Cortex of kidney (tissue), 1 donor: ENCODE results near the gene BGN.

ENCODE experiments used
- DNase-seq: peaks from one replicate; lab custom pipeline; 2025; lab: John Stamatoyannopoulos, UW

The BGN gene

DNA sequence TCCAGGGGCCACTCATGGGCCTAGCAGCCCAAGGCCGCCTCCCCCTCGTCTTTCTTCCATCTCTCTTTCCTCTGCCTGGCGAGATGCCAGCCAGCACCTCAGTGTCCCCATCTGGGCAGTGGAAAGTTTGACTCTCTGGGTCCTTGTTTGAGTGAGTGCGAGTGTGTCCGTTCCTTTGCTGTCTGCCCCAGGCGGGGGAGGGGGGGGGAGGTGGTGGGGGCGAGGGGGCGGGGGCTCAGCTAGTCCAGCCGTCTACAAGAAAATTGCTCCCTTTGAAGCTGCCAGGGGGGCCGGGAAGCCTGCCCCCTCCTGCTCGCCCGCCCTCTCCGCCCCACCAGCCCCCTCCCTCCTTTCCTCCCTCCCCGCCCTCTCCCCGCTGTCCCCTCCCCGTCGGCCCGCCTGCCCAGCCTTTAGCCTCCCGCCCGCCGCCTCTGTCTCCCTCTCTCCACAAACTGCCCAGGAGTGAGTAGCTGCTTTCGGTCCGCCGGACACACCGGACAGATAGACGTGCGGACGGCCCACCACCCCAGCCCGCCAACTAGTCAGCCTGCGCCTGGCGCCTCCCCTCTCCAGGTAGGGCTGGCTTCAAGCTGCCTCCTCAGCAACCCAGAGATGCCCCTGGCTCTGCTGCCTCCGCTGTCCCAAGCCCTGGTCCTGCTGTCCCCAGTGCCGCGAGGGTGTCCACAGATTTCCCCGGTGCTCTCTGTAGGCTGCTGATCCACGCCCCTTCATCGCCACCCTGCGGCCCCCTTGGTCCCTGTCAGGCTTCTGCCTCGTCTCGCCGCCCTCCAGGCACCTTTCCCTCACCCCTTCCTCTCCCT is at the start of gene BGN:
BGN (plus strand) TSS at position 440 of the 821 bp plus-strand sequence. CDS start 9,652 bp downstream, outside the sequence.
- DNase-seq, result no peak

DNA sequence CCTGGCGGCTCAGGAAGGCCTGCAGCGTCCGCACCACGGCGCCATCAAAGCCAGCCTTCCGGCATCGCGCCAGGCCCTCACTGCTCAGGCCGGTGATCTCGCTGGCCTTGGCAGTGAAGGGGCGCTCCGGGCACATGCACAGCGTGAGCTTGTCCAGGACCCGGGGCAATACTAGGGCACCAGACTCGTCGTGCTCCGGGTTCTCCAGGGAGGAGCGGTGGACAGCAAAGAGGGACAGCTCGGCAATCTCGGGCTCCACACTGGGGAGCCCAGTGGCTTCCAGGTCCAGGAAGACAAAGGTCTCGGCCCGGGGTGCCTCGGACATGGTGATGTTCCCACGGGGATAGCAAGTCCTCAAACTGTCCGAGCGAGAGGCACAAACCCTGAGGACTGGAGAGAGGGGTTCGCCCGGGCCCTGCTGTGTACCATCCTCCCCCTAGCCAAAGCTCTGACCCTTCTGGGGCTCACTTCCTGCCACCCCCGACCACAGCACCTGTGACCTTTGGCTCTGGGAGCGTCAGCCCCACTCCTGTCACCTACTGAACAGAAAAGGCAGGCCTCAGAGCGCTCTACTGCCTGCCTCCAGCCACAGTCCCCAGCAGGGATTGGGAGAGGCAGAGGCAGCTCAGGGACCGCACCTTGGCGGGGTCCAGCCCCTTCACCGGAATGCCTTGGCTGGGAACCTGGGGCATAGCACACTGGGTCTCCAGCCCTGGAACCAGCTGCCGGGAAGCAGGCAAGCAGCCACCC is 49.5 kb upstream of the BGN start:
- DNase-seq, result no peak

DNA sequence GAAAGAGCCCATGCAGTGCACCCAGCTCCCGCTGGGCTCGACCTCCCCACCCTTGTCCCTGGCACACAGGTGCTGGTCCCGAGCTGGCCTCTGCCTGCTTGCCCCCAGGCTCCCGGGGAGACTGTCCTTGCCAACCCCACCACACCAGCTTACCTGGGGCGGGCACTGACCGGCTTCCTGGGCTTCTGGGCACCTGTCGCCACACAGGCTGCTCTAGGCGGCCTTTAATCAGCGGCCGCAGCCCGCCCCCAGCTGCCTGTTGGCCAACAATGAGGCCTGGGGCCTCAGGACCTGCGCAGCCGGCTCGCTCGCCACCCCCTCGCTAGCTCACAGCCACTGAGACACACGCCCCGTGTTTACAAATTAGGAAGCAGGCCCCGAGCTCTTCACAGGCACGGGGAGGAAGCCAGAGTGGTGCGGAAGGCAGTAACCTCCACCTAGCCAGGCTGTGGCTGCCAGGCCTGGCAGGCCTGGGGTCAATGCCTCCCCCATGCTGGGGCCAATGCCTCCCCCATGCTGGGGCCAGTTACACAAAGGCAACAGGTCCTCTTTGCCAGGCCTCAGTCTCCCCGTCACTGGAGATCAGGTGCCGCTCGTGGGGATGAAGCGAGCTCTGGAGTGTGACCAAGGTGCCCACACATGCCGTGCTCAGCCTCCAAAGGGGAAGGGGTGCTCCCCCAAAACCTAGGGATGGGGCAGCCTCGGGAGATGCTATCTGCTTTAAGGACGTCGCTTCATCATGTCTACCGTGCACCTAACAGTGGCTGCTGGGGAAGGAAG is 48.7 kb upstream of the BGN start, which contains the start of gene TREX2:
TREX2 (minus strand) TSS at position 201 of the 780 bp plus-strand sequence. CDS start 626 bp downstream, outside the sequence.
- DNase-seq, result no peak

DNA sequence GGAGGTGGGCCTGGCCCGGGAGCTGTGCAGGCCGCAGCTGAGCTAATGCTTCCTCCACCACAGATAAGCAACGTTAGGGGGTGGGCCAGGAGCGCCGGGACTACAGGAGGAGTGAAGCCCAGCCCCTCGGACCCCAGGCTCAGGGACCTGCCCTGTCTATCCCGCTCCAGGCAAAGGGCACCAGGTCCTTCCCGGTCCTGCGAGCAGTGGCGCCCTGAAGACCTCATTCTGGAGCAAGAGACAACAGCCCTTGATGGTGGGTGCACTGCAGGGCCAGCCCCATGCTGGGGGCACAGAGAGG is 48.2 kb upstream of the BGN start:
- DNase-seq, result no peak

DNA sequence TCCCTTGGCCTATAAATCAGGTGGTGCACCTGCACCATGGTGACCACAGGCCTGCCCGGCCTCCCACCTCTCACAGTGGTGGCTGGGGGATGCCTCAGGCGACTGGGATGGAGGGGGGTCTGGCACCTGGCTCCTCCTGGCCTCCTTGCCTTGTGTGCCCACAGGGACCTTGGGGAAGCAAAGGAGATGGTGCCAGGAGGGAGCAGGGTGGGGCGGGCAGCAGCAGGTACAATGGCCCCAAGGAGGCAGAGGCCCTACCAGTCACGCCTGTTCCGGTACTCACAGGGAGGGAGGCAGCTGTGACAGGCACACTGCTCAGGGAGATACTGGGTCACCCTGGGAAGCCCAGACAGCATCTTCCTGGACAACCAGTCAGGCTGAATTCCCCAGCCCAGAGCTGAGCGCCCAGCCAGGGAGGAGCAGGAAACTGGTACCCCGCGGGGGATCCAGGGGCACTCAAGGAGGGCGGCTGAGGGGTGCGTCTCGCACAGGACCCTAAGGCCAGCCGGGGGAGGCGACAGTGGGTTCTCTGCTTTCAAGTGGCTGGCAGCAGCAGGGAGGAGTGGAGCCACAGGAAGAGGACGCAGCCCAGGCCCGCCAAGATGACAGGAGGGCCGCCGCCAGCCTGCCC is 47.7 kb upstream of the BGN start:
- no peak for DNase-seq

DNA sequence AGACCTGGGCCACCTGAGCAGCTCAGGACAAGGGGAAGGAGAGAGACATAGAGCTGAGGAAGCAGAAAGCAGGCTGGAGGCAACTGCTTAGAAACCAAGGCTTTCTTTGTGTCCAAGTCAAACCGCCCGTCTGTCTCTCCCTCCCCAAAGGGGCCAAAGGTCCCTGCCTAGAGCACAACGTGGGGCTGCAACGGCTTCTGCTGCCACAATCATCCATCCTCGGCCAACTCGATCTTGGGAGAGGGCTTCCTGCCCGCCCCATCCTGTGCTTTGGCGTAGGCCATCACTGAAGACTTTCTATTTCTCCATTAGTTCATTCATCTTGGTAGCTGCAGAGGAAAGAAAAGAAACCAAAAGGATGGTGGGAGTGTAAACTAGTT is 47.2 kb upstream of the BGN start:
- no peak for DNase-seq

DNA sequence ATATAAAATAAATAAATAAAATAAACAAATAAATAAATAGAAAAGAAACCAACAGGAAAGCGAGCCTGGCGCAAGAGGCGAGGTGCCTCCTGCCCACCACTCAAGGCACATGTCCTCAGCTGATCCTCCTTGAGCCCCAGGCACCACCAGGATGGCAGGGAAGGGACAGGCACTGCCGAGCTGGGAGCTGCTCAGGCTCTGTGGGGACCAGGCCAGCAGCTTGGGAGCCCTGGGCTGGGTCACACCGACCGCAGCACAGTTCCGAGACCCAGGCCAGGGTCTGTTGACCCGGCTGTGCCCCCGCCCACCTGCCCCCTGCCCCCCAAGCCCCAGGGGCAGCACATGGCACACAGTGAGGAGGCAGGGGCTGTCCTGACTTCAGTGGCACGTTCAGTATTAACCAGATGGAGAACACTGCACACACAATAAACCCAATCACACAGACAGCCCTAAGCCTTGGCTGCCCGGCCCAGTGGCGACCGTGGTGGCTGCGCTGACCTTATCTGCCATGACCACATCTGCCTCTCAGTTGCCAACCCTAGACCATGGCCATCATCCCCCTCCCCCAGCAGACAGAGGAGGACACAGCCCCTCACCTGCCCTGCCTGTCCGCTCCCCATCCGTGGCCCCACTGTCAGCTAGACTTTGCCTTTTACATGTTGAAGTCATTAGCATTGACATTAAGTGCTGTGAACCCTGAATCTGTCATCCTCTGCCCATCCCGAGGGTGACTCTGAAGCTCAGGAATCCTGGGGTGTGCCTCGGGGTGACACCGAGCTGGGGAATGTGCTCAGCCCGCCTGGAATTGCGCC is 46.0 kb upstream of the BGN start:
- DNase-seq, result no peak

DNA sequence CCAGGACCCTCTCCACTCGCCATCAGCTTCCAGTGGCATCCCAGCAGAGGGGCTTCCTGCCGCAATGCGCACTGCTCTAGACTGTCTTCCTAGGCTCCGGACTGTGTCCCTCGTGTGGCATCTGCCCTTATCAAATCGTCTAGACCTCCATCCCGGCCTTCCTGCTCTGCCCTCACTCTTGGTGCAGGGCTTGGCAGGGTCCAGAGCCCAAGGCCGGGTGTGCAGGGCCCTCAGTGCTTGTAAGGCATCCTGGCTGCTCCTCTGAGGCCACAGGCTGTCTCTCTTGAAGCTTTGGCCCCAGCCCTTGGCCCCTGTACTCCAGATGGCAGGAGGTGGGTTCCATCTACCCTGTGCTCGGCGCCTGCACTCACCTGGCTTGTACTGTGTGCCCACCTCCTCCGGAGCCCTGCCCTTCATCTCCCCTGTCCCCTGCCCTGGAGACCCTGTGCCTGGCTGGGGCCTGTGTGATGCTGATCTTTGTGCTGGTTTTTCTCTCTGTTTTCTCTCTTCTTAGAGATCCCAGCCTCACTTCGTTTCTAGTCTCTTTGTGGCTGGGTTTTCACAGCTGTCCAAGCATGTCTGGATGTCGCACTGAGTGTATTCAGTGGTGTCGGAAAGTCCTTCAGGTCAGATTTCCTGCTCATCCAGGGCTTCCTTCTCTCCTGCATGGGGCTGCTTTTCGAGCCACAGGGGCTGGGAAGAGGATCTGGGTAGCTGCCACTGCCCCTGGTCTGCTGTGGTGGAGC is 45.2 kb upstream of the BGN start:
- DNase-seq, result no peak

DNA sequence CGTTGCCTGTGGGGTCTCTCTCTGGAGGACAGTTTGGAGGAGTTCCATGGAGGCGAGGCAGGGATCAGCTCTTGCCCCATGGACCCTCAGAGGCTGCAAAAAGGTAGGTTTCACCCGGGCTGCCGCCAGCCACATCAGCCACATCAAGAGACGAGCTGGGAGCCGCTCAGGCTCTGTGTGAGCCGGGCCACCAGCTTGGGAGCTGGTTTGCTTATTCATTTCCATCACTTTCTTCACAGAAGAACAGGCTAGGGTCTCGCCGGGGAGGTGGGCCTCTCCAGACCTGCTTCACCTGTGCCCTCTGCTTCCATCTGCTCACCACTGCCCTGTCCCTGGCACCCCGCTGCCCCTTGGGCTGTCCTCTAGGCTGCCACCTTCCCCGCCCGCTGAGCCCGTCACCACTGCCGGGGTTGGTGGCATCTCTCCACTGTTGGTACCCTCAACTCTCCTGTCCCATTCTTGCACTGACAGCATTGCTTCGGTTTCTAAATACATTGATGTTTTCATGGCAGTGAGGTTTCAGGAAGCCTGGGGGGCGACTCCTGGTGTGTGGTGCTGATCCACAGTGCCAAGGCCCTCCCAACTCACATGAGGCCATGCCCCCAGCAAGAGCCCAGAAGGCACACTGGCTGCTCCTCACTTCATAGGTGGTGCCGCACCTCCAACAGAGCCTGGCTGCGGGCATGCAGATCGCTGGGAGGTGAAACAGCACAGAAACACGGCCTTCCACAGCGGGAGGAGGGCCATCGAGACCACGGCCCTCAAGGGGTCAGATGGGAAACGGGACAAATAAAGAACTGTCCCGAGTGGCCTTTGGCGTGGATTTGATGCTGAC is 44.4 kb upstream of the BGN start:
- DNase-seq, result no peak

DNA sequence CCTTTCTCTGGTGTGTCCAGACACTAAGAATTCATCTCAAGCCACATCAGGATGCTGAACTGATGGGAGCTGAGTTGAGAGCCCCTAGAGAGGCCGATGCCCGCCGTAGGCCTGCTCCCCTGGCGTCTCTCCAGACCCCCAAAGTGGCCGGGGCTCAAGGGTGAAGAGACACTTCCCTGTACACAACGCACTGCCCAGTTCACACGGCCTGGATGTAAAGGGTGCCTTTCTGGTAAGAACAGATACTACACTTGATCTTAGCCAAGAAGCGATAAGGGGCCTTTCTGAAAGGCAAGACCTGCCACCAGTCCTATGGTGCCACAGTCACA is 43.9 kb upstream of the BGN start:
- DNase-seq, result no peak

DNA sequence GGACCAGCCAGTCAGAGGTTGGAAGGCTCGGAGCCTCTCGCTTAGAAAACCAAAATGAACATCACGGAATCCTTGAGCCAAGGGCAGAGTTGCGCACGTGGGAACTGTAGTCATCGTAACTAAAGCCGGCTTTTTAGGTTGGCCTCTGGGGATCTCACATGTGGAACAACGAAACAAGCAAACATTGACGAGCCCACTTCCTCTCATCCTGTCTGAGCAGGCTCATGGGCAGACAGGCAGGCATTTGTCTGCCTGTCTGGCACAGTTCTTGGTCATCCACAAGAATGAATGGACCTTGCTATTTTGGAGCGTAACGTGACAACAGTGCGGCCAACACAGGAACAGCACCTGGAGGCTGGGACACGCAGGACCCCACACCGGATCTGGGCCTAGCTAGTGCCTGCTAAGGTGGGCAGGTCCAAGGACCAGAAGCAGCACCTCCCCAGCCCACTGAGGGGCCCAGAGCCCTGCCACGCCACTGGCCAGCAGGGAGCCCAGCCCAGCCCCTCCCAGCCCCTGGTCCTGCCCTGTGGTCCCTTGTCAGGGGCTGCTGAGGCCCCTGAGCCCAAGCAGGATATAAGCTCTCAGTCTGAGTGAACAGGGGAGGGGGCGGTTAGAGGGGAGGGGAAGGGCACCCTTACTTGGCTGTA is 39.8 kb upstream of the BGN start:
- no peak for DNase-seq

DNA sequence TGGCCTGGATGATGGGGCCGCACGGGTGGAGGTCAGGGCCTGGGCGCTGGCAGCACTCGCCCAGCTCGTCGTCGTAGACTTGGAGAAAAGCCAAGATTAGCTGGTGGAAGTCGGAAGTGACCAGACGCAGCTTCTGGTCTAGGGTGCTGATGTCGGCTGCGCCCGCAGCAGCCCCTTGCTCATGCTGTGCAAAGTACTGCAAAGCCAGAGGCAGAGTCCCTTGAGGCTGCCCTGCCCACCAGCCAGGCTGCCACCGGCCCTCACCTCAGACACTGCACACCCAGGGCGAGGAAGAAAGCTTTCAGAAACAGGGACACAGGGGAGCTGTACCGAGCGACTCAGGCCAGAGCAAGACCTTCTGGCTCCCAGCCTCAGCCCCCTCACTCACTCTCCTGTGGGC is 39.2 kb upstream of the BGN start:
- DNase-seq, result no peak

DNA sequence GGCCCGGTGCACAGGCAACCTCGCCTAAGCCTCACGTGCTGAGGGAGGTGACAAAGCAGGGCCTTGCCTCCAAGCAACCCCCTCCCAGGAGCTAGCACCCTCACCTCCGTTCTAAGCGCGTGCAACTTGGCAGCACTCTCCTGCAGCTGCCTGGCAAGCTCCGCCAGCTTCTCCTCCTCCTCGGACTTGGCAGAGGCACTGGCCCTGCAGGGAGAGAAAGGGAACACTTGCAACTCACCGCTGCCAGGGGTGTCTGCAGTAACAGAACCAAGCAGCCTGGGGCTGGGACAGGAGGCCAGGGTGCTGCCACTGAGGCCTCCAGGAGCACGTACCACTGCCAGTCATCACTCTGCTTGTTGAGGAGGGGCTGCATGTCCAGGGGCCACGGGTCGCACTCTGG is 38.6 kb upstream of the BGN start:
- no peak for DNase-seq

DNA sequence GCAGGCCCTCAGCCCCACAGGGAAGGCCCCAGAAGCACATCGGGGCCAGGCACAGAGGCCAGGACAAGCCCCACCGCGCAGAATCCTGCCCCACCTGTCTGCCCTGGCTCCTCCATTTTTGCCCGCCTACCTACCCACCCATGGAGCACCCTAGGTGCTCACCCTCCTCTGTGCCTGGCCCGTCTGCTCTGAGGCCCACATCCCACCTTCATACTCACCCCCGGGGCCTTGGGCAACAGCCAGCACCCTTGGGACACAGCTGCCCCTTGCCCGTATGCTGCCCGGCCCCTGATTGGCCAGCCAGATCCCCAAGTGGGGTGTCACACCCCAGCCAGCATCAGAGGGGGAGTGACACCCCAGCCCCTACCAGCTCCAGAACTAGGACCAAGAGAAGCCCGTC is 38.1 kb upstream of the BGN start:
- no peak for DNase-seq

DNA sequence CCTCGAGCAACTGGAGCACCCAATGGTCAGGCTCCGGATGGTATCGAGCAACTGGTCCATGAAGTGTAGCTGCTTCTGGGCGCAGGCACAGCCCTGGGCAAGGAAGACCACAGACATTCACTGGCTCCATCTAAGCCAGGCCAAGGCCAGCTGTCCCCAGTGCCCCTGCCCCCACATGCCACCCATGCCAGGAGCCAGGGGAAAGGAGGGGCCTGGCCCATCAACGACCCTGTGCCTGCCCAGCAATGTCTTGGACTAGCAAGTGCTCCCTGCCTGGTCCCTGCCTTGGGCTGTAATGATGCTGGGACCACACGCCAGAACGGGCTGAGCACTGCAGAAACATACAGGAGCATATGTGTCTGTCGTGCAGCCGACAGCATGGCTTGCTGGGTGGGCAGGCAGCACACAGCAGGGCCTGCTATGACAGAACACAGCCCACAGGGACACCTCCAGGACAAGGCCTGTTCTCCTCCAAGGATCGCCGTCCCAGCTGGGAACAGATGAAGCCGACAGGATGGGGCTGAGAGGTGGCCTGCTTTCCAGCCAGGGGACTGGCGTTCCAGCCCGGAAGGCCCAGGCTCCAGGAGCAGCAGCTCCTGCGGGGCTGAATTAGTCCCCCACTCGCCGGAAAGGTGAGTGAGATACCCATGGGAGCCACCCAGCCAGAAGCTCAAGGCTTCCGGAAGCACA is 37.5 kb upstream of the BGN start:
- no peak for DNase-seq

DNA sequence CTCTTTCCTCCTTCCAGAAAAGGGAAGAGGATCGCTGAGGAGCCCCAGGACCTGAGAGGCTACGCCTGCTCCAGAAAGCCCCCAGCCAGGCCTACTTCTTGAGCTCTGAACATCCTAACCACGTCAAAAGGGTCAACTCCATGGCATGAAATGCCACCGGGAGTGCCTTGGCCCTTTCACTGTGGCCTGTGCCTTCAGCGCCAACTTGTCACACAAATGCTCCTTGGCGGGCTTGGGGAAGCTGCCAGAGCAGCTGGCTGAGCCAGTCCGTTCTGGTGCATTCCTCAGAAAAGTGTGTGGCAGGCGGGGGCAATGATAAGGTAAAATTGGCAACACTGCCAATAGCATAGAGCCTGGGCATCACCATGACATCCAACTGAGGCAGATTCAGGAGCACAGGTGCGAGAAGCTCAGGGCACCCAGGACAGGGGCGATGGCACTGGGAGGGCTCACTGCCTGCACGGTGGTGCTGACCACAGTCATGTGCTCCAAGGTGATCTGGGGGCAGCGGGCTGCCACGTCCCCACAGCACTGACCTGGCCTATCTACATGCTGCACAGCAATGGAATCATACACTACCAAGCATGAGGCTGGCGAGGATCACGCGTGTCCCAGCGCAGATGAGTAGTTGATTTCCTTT is 36.8 kb upstream of the BGN start:
- DNase-seq, result no peak

DNA sequence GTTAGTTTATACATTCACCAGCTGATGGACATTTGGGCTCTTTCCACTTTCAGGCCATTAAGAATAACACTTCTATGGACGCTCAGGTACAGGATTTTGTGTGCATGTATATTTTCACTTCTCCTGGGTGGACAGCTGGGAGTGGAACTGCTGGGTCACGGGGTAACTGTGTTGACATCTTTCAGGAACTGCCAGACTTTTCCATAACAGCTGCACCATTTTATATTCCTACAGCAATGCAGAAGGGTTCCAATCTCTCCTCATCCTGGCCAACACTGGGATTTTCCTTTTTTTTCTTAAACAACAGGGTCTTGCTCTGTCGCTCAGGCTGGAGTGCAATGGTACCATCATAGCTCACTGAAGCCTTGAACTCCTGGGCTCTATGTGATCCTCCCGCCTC is 36.3 kb upstream of the BGN start:
- no peak for DNase-seq

DNA sequence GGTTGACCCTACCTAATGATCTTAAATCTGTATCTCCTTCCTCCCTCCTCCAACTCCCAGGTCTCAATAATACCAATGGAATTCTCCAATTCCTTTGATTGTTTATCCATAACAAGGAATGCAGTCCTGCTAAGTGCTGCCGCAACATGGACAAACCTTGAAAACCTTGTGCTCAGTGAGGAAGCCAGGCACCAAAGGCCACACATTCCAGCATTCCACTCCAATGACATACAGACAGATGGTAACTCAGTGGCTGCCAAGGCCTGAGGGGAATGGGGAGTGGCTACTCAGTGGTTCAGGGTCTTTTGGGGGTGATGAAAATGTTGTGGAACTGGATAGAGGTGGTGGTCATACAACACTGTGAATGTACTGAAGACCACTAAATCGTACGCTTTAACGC is 34.8 kb upstream of the BGN start:
- no peak for DNase-seq
